A549 (cell line): ENCODE results near the gene TPI1.
A peak's percentile ranks its signal among the peaks of the same experiment; 100 is the strongest.

Experiments
- CTCF ChIP-seq: fragments of >200 bp; sonication (Bioruptor Twin); formaldehyde crosslinking; IDR thresholded peaks from 3 replicates; pipeline ENCODE4 v1.5.1; 2016
- ESRRA ChIP-seq: fragments of 150-350 bp; IDR thresholded peaks from 2 replicates; pipeline ENCODE4 v1.6.1; 2014; ENCODE audit warnings: mild to moderate bottlenecking, low read length, borderline replicate concordance
- JUN ChIP-seq, 2 experiments: fragments of >200 bp; sonication (Bioruptor Twin); formaldehyde crosslinking; IDR thresholded peaks; 2 replicates in 1 of 2; 3 replicates in 1 of 2; pipeline ENCODE4 v1.6.1; 2016 to 2017
- TF ChIP-seq, protein P1 (sequence below): IDR thresholded peaks from 2 replicates; pipeline ENCODE4 v1.6.1; 2012; ENCODE audit warnings: low read depth, borderline replicate concordance

DNA sequence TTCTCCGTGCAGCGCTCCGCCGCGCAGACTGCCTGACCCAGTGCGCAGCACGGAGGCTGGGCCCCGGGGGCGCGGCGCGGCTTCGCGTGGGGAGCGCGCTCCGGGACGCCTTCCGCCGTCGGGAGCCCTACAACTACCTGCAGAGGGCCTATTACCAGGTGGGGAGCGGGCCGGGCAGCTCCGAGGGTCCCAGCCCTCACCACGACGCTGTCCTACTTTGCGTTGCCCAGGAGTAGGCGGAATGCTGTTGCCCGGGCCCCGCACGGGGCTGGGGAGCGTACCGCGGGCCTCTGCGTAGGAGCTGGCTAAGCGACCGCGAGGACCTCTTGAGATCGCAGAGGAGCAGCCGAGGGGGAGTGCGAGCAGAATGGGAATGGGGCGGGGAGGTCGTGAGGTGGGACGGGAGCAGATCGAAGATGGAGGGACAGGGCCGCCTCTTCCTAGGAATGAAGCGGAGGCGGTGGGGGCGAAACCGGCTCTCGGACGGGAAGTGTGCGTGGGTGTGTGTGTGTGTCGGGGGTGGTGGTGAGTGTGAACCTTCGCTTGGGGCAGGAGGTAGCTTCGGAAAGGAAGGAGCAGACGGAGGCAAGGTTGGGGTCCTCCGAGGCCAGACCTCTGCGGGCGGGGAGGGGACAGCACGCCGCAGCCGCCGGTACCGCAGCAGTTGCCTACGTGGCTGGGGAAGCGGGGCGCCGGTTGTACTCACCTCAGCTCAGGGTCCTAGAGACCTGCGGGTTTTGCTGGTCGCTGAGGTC is 38.4 kb upstream of the TPI1 start:
- TF ChIP-seq CTCF (no peak), JUN (IDR thresholded peaks at IDR 0.05) (peak in 1 of 2 experiments; percentile 4; a peak in 1 of 5 replicates), ESRRA (no peak)
- TF ChIP-seq, protein P1, sequence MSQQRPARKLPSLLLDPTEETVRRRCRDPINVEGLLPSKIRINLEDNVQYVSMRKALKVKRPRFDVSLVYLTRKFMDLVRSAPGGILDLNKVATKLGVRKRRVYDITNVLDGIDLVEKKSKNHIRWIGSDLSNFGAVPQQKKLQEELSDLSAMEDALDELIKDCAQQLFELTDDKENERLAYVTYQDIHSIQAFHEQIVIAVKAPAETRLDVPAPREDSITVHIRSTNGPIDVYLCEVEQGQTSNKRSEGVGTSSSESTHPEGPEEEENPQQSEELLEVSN: peak; percentile 64; the same call in 1 of the 2 replicates
